GM10248 (cell line): Measurements from ENCODE around the gene FAM32A.
A peak's percentile ranks its signal among the peaks of the same experiment; 100 is the strongest.

Experiments
- CTCF ChIA-PET: fragments of 300-600 bp; sonication (Branson Sonifier 250); formaldehyde crosslinking; extraction: SDS; loops from one replicate; lab custom pipeline; 2021; ENCODE audit warnings: antibody characterized with exemption; lab: Yijun Ruan, JAX
- POLR2A ChIA-PET: fragments of 350-650 bp; sonication (Branson Sonifier 250); formaldehyde crosslinking; extraction: SDS; loops from one replicate; lab custom pipeline; 2020; ENCODE audit warnings: antibody characterized with exemption; lab: Yijun Ruan, JAX
- DNase-seq: peaks from one replicate; pipeline ENCODE4 v3.0.0; 2012; ENCODE audit errors: extremely low spot score
- CTCF ChIP-seq: IDR thresholded peaks from 2 replicates; pipeline ENCODE4 v1.5.1; 2012; ENCODE audit warnings: mild to moderate bottlenecking, low read depth; ENCODE audit errors: extremely low read depth, missing control alignments, control extremely low read depth

FAM32A gene

GRCh38 chr19:16143399-16144215, 41.6 kb upstream of the FAM32A start, which contains the start of gene HSH2D:
TSS of gene HSH2D (plus strand) at chr19:16143685. CDS start at chr19:16148751, 5,066 bp downstream.
- TF ChIP-seq CTCF = no peak
- peak; percentile 85 for DNase-seq
- POLR2A ChIA-PET = interaction anchor here (0.8 to 1.1 kb wide), 4 partner anchors 24 to 70 kb away, joined by 3 to 11 read pairs (median 6); no protein-coding TSS in a partner anchor
- CTCF ChIA-PET = interaction anchor here (0.9 to 2.9 kb wide), 13 partner anchors 11 to 102 kb away, joined by 3 to 16 read pairs (median 3); partner anchors contain the start of genes FAM32A, RAB8A and TPM4

GRCh38 chr19:16144216-16144581, 41.0 kb upstream of the FAM32A start:
- no peak for DNase-seq
- POLR2A ChIA-PET = interaction anchor here (0.7 to 2.2 kb wide), 5 partner anchors 16 to 71 kb away, joined by 3 to 11 read pairs (median 8); no protein-coding TSS in a partner anchor
- CTCF ChIA-PET = interaction anchor here (0.9 to 2.9 kb wide), 12 partner anchors 10 to 102 kb away, joined by 3 to 16 read pairs (median 3); partner anchors contain the start of genes FAM32A, RAB8A and TPM4
- TF ChIP-seq CTCF = no peak

GRCh38 chr19:16146112-16146511, 39.1 kb upstream of the FAM32A start:
- no peak for TF ChIP-seq CTCF
- DNase-seq = no peak
- POLR2A ChIA-PET = interaction anchor here (0.6 to 2.2 kb wide), 5 partner anchors 14 to 1069 kb away, joined by 5 to 11 read pairs (median 6); partner anchors contain the start of gene USE1
- CTCF ChIA-PET = interaction anchor here (0.7 to 1.5 kb wide), 5 partner anchors 34 to 104 kb away, joined by 3 to 5 read pairs (median 4); partner anchors contain the start of gene RAB8A

- DNase-seq = no peak
- POLR2A ChIA-PET = no interaction called here
- CTCF ChIA-PET = interaction anchor here (0.9 to 1.2 kb wide), 4 partner anchors 20 to 72 kb away, joined by 3 to 5 read pairs (median 3); no protein-coding TSS in a partner anchor
- no peak for TF ChIP-seq CTCF
Observed at GRCh38 chr19:16148443-16149229, 36.6 kb upstream of the FAM32A start.

- CTCF ChIA-PET = interaction anchor here (0.9 to 1.4 kb wide), 4 partner anchors 8 to 31 kb away, joined by 3 to 4 read pairs (median 3); partner anchors contain the start of genes FAM32A and HSH2D
- no peak for TF ChIP-seq CTCF
Observed at GRCh38 chr19:16153582-16154336, 31.5 kb upstream of the FAM32A start.

More at GRCh38 chr19:16153582-16154336, 31.5 kb upstream of the FAM32A start:
- POLR2A ChIA-PET = interaction anchor here (0.5 to 0.7 kb wide), 2 partner anchors 27 to 245 kb away, joined by 3 read pairs; no protein-coding TSS in a partner anchor
- DNase-seq = no peak
